K562 (cell line): ENCODE results near the gene LACTB. TPM values are rescaled to one million over a fixed set of nuclear protein-coding genes. Genes with fewer than 3 reads are reported as not detected.
A peak's percentile ranks its signal among the peaks of the same experiment; 100 is the strongest.

ENCODE experiments used
- C11orf30 ChIP-seq: fragments of 450-650 bp; IDR thresholded peaks from 2 replicates; pipeline ENCODE4 v1.6.1; 2016; ENCODE audit warnings: low read depth, mild to moderate bottlenecking
- FOXP1 ChIP-seq: sonication (generic); formaldehyde crosslinking; IDR thresholded peaks from 2 replicates; pipeline ENCODE4 v1.8.0; 2022; ENCODE audit warnings: mild to moderate bottlenecking, missing genetic modification reagents
- GTF2E2 ChIP-seq: fragments of 200-800 bp; sonication (Bioruptor generic); IDR thresholded peaks from 2 replicates; pipeline ENCODE4 v1.6.1; 2016; ENCODE audit warnings: missing genetic modification characterization, missing compliant biosample characterization
- HDAC3 ChIP-seq: fragments of 450-650 bp; IDR thresholded peaks from 2 replicates; pipeline ENCODE4 v1.6.1; 2018; ENCODE audit warnings: borderline replicate concordance, mild to moderate bottlenecking, moderate library complexity; ENCODE audit not compliant: partially characterized antibody
- HNRNPUL1 ChIP-seq: fragments of 200-400 bp; formaldehyde crosslinking; IDR thresholded peaks from 2 replicates; pipeline ENCODE4 v1.6.1; 2017; ENCODE audit warnings: low read length
- JUND ChIP-seq, 2 experiments: IDR thresholded peaks; 2 replicates in 1 of 2; 3 replicates in 1 of 2; pipeline ENCODE4 v1.6.1; 2011; ENCODE audit warnings: borderline replicate concordance in 2 of 2, low read depth in 2 of 2, low read length in 2 of 2, improper control_type of control experiment in 1 of 2, missing biosample characterization in 1 of 2, missing genetic modification characterization in 1 of 2, missing genetic modification reagents in 1 of 2
- LEF1 ChIP-seq: fragments of 450-650 bp; IDR thresholded peaks from 2 replicates; pipeline ENCODE4 v1.6.1; 2016; ENCODE audit warnings: mild to moderate bottlenecking
- MAZ ChIP-seq, 2 experiments: fragments of 450-650 bp in 1 of 2; sonication (generic) in 1 of 2; formaldehyde crosslinking; IDR thresholded peaks in 1 of 2; conservative IDR thresholded peaks in 1 of 2; 2 replicates each; pipeline versions ENCODE4 v1.4.0 to v1.5.0; 2020; ENCODE audit warnings: mild to moderate bottlenecking in 1 of 2, missing genetic modification reagents in 1 of 2
- MTA1 ChIP-seq: fragments of 450-650 bp; IDR thresholded peaks from 2 replicates; pipeline ENCODE4 v1.6.1; 2017; ENCODE audit warnings: borderline replicate concordance
- NBN ChIP-seq: fragments of 450-650 bp; IDR thresholded peaks from 2 replicates; pipeline ENCODE4 v1.6.1; 2016; ENCODE audit warnings: low read depth, mild to moderate bottlenecking
- PTTG1 ChIP-seq: fragments of 450-650 bp; IDR thresholded peaks from 2 replicates; pipeline ENCODE4 v1.6.1; 2016; ENCODE audit warnings: low read depth, mild to moderate bottlenecking, missing genetic modification characterization, missing compliant biosample characterization
- RAD51 ChIP-seq: fragments of 450-650 bp; IDR thresholded peaks from 2 replicates; pipeline ENCODE4 v1.7.1; 2016; ENCODE audit warnings: low read depth, mild to moderate bottlenecking, borderline replicate concordance
- RBM17 ChIP-seq: fragments of 200-400 bp; formaldehyde crosslinking; IDR thresholded peaks from 2 replicates; pipeline ENCODE4 v1.6.1; 2017; ENCODE audit warnings: low read depth, mild to moderate bottlenecking, low read length, borderline replicate concordance
- VEZF1 ChIP-seq: fragments of 200-800 bp; sonication (Bioruptor generic); IDR thresholded peaks from 2 replicates; pipeline ENCODE4 v1.6.1; 2017; ENCODE audit warnings: missing genetic modification characterization, missing compliant biosample characterization
- WHSC1 ChIP-seq: IDR thresholded peaks from one replicate; pipeline ENCODE4 v1.6.1; 2012; ENCODE audit warnings: low read length, control low read depth, inconsistent platforms
- YY1 ChIP-seq, 3 experiments: IDR thresholded peaks; 2 replicates each; pipeline ENCODE4 v1.6.1; 2011; ENCODE audit warnings: low read length in 2 of 3, mild to moderate bottlenecking in 2 of 3, moderate library complexity in 2 of 3, borderline replicate concordance in 1 of 3, control low read depth in 1 of 3, low read depth in 1 of 3; ENCODE audit not compliant: insufficient read depth in 3 of 3, insufficient replicate concordance in 2 of 3, control insufficient read depth in 1 of 3, insufficient read length in 1 of 3; ENCODE audit errors: extremely low read depth in 1 of 3
- ZBTB9 ChIP-seq: fragments of 450-650 bp; formaldehyde crosslinking; IDR thresholded peaks from 2 replicates; pipeline ENCODE4 v1.4.0; 2020; ENCODE audit warnings: mild to moderate bottlenecking, moderate library complexity
- ZFX ChIP-seq: sonication (generic); formaldehyde crosslinking; IDR thresholded peaks from 2 replicates; pipeline ENCODE4 v1.8.0; 2022; ENCODE audit warnings: mild to moderate bottlenecking, missing genetic modification reagents, moderate library complexity
- ZNF398 ChIP-seq: fragments of 250-450 bp; sonication (Bioruptor Pico); IDR thresholded peaks from 2 replicates; pipeline ENCODE4 v1.8.0; 2021; ENCODE audit warnings: moderate library complexity, mild to moderate bottlenecking, inconsistent platforms
- ZNF445 ChIP-seq: fragments of 250-450 bp; sonication (Bioruptor Pico); IDR thresholded peaks from 2 replicates; pipeline ENCODE4 v1.4.0; 2020; ENCODE audit warnings: low read depth, mild to moderate bottlenecking, moderate library complexity
- ZNF785 ChIP-seq: fragments of 250-450 bp; sonication (Bioruptor Pico); IDR thresholded peaks from 2 replicates; pipeline ENCODE4 v1.4.0; 2020; ENCODE audit warnings: mild to moderate bottlenecking
- polyA plus RNA-seq, 8 experiments: library from polyadenylated mRNA; depleted of rRNA in 4 of 8; stranded (reverse) in 5 of 8; unstranded in 3 of 8; fragments of >200 nt; fragmentation: Nextera tagmentation in 2 of 8; fragmentation: Illumina TruSeq in 1 of 8; extraction: Ambion mirVana in 2 of 8; extraction: Trizol in 1 of 8; gene quantifications; 2 replicates each; pipeline versions ENCODE4 v1.2.1 to v1.2.3, GENCODE V29; 2011 to 2014; ENCODE audit warnings: inconsistent platforms in 1 of 8, missing spikeins in 1 of 8
- total RNA-seq, 7 experiments: library from RNA; depleted of rRNA in 6 of 7; stranded (reverse); fragments of >200 nt in 6 of 7; fragmentation: Illumina TruSeq in 2 of 7; extraction: Trizol in 2 of 7; gene quantifications; 2 replicates each; pipeline versions ENCODE4 v1.2.1 to v1.2.3, GENCODE V29; 2011 to 2021; ENCODE audit warnings: low replicate concordance in 1 of 7

Gene LACTB
- total and polyA plus RNA-seq, 9 of the 15 experiments (the other 6 are each of a cell fraction or from before 2014, with no cell fraction given), result 3.1 to 15.5 (median 9.8) TPM

- TF ChIP-seq MTA1 (no peak), RAD51 (no peak), PTTG1 (tag) (no peak), ZBTB9 (CRISPR knock-in tag) (0 out of 2 replicates have a peak, but pooled peaks have one; percentile 27), ZNF445 (CRISPR knock-in tag) (no peak), GTF2E2 (tag) (no peak), RBM17 (no peak), LEF1 (no peak), JUND (IDR thresholded peaks at IDR 0.05; ENCODE audit: borderline replicate concordance, low read depth, low read length) (no peak), JUND (tag; IDR thresholded peaks at IDR 0.05; ENCODE audit: borderline replicate concordance, low read depth, low read length) (no peak), ZNF785 (CRISPR knock-in tag) (no peak), FOXP1 (peak; percentile 75; the same call in 1 of the 2 replicates), ZFX (peak; percentile 54), YY1 (IDR thresholded peaks at IDR 0.05; ENCODE audit: borderline replicate concordance in 1 of 3, control insufficient read depth in 1 of 3, extremely low read depth in 1 of 3, insufficient read depth in 3 of 3, insufficient read length in 1 of 3, insufficient replicate concordance in 2 of 3, low read depth in 1 of 3, low read length in 2 of 3) (no peak), HNRNPUL1 (no peak), MAZ (CRISPR knock-in tag; conservative IDR thresholded peaks at IDR 0.05 in 1 of 2, IDR thresholded peaks at IDR 0.05 in 1 of 2) (peak; percentile 56 to 59; a peak in 2 of 4 replicates), WHSC1 (no peak), HDAC3 (no peak), C11orf30 (no peak), NBN (peak; percentile 44; the same call in 1 of the 2 replicates), VEZF1 (peak; percentile 23; the same call in 1 of the 2 replicates), ZNF398 (no peak)
Measured at GRCh38 chr15:63122002-63122875, 578 bp downstream of the LACTB start (continued).
